Liver (tissue), 9 donors: ENCODE data around the gene GNG13. TPM values are rescaled to one million over a fixed set of nuclear protein-coding genes. Genes with fewer than 3 reads are reported as not detected.

Experiments
- DNase-seq: peaks from one replicate; pipeline ENCODE4 v3.0.0-alpha.2; 2017; ENCODE audit warnings: low spot score
- H3K27ac ChIP-seq, 2 donors: one replicate each; pipeline ENCODE4 v1.7.0; 2013; ENCODE audit warnings: inconsistent platforms in 2 of 2, low read length in 2 of 2, control low read depth in 1 of 2, low read depth in 1 of 2, mild to moderate bottlenecking in 1 of 2
- H3K27me3 ChIP-seq, 4 donors: one replicate each; pipeline versions ENCODE4 v1.6.1 to v1.7.0; 2013; ENCODE audit warnings: low read length in 3 of 4, inconsistent platforms in 1 of 4, mild to moderate bottlenecking in 1 of 4, moderate library complexity in 1 of 4; ENCODE audit not compliant: control insufficient read depth in 4 of 4, insufficient read depth in 4 of 4
- H3K36me3 ChIP-seq, 4 donors: one replicate each; pipeline versions ENCODE4 v1.6.1 to v1.7.0; 2013; ENCODE audit warnings: low read length in 3 of 4, mild to moderate bottlenecking in 3 of 4, low read depth in 1 of 4, moderate library complexity in 1 of 4; ENCODE audit not compliant: control insufficient read depth in 4 of 4, insufficient read depth in 3 of 4
- H3K4me1 ChIP-seq, 4 donors: one replicate each; pipeline versions ENCODE4 v1.6.1 to v1.7.0; 2013; ENCODE audit warnings: low read length in 3 of 4, mild to moderate bottlenecking in 3 of 4, moderate library complexity in 1 of 4; ENCODE audit not compliant: control insufficient read depth in 4 of 4, insufficient read depth in 4 of 4
- H3K4me3 ChIP-seq, 3 donors: one replicate each; pipeline versions ENCODE4 v1.6.1 to v1.7.0; 2013; ENCODE audit warnings: low read length in 3 of 3, control low read depth in 1 of 3, low read depth in 1 of 3, mild to moderate bottlenecking in 1 of 3
- H3K9ac ChIP-seq, 2 donors: one replicate each; pipeline ENCODE4 v1.7.0; 2013; ENCODE audit warnings: low read length in 2 of 2, mild to moderate bottlenecking in 2 of 2, moderate library complexity in 2 of 2, control low read depth in 1 of 2, low read depth in 1 of 2
- H3K9me3 ChIP-seq, 4 donors: one replicate each; pipeline versions ENCODE4 v1.6.1 to v1.7.0; 2013; ENCODE audit warnings: low read length in 3 of 4; ENCODE audit not compliant: control insufficient read depth in 4 of 4
- ATF3 ChIP-seq: IDR thresholded peaks from 2 replicates; pipeline ENCODE4 v1.6.1; 2016; ENCODE audit warnings: antibody characterized with exemption
- CTCF ChIP-seq: fragments of 150-350 bp; IDR thresholded peaks from 2 replicates; pipeline ENCODE4 v1.5.1; 2017; ENCODE audit warnings: improper control_type of control experiment, low read depth, low read length; ENCODE audit not compliant: missing input control
- EGR1 ChIP-seq, 2 donors: IDR thresholded peaks; 2 replicates each; pipeline ENCODE4 v1.6.1; 2016 to 2018; ENCODE audit warnings: antibody characterized with exemption in 2 of 2, low read depth in 2 of 2
- FOXA1 ChIP-seq: IDR thresholded peaks from 2 replicates; pipeline ENCODE4 v1.6.1; 2016; ENCODE audit warnings: antibody characterized with exemption
- FOXA2 ChIP-seq: IDR thresholded peaks from 2 replicates; pipeline ENCODE4 v1.6.1; 2016; ENCODE audit warnings: antibody characterized with exemption
- GABPA ChIP-seq, 2 donors: IDR thresholded peaks in 1 of 2; conservative IDR thresholded peaks in 1 of 2; 2 replicates each; pipeline ENCODE4 v1.6.1; 2016; ENCODE audit warnings: antibody characterized with exemption in 2 of 2, mild to moderate bottlenecking in 1 of 2, moderate library complexity in 1 of 2
- HNF4A ChIP-seq, 2 donors: conservative IDR thresholded peaks; 2 replicates each; pipeline ENCODE4 v1.6.1; 2016; ENCODE audit warnings: antibody characterized with exemption in 2 of 2, mild to moderate bottlenecking in 2 of 2
- HNF4G ChIP-seq: IDR thresholded peaks from 2 replicates; pipeline ENCODE4 v1.6.1; 2016; ENCODE audit warnings: antibody characterized with exemption
- JUND ChIP-seq, 2 donors: IDR thresholded peaks; 2 replicates each; pipeline ENCODE4 v1.6.1; 2016; ENCODE audit warnings: antibody characterized with exemption in 2 of 2
- MAX ChIP-seq: IDR thresholded peaks from 2 replicates; pipeline ENCODE4 v1.6.1; 2016; ENCODE audit warnings: antibody characterized with exemption
- NR2F2 ChIP-seq: IDR thresholded peaks from 2 replicates; pipeline ENCODE4 v1.6.1; 2016; ENCODE audit warnings: antibody characterized with exemption
- RAD21 ChIP-seq, 2 donors: IDR thresholded peaks; 2 replicates each; pipeline ENCODE4 v1.6.1; 2016; ENCODE audit warnings: antibody characterized with exemption in 2 of 2, mild to moderate bottlenecking in 2 of 2
- REST ChIP-seq: IDR thresholded peaks from 2 replicates; pipeline ENCODE4 v1.6.1; 2016; ENCODE audit warnings: antibody characterized with exemption, mild to moderate bottlenecking
- RXRA ChIP-seq, 2 donors: IDR thresholded peaks; 2 replicates each; pipeline ENCODE4 v1.6.1; 2017 to 2018; ENCODE audit warnings: antibody characterized with exemption in 2 of 2, mild to moderate bottlenecking in 1 of 2
- SP1 ChIP-seq: IDR thresholded peaks from 2 replicates; pipeline ENCODE4 v1.6.1; 2018; ENCODE audit warnings: antibody characterized with exemption, mild to moderate bottlenecking
- TAF1 ChIP-seq: conservative IDR thresholded peaks from 2 replicates; pipeline ENCODE4 v1.6.1; 2016; ENCODE audit warnings: antibody characterized with exemption, mild to moderate bottlenecking
- YY1 ChIP-seq: IDR thresholded peaks from 2 replicates; pipeline ENCODE4 v1.6.1; 2016; ENCODE audit warnings: antibody characterized with exemption, mild to moderate bottlenecking
- ZBTB33 ChIP-seq: IDR thresholded peaks from 2 replicates; pipeline ENCODE4 v1.6.1; 2016; ENCODE audit warnings: antibody characterized with exemption
- WGBS: extraction: QIAGEN DNeasy Blood & Tissue Kit; methylation state at CpG from one replicate; pipeline ENCODE4 v1.1.7; 2013; 5-methylcytosine and 5-hydroxymethylcytosine counted together
- polyA plus RNA-seq, 2 donors: library from polyadenylated mRNA; stranded (reverse) in 1 of 2; unstranded in 1 of 2; fragments of 200-250 nt in 1 of 2; fragments of >200 nt in 1 of 2; fragmentation: Nextera tagmentation in 1 of 2; extraction: Ambion mirVana in 1 of 2; gene quantifications; one replicate each; pipeline versions ENCODE4 v1.2.1 to v1.2.3, GENCODE V29; 2013 to 2015
- total RNA-seq, 2 donors: library from RNA; depleted of rRNA; stranded (reverse); fragments of >200 nt; gene quantifications; one replicate each; pipeline ENCODE4 v1.2.3, GENCODE V29; 2014
- donor health status: healthy.
- donor health status: healthy.
- donor health status: healthy.
- donor health status: healthy.
- donor health status: healthy.

GNG13 gene
- total and polyA plus RNA-seq, 4 donors: not detected

GRCh38 chr16:835373-835772 lies 34.8 kb upstream of the GNG13 start:
- Histone ChIP-seq H3K9ac (no peak overlapping the region), H3K36me3 (no peaks in the 10 kb centered on the region), H3K4me3 (no peak overlapping the region), H3K9me3 (peaks cover 0 to 13% (median 10%) of the 10 kb centered on the region in 4 donors), H3K27ac (no peak overlapping the region), H3K4me1 (no peaks in the 10 kb centered on the region), H3K27me3 (no peaks in the 10 kb centered on the region)
- TF ChIP-seq TAF1 (no peak), HNF4A (conservative IDR thresholded peaks at IDR 0.05) (no peak), YY1 (no peak), ATF3 (no peak), SP1 (no peak), EGR1 (IDR thresholded peaks at IDR 0.05; ENCODE audit: low read depth in 2 of 2) (no peak), FOXA2 (no peak), GABPA (IDR thresholded peaks at IDR 0.05 in 1 of 2, conservative IDR thresholded peaks at IDR 0.05 in 1 of 2) (no peak), NR2F2 (no peak), FOXA1 (no peak), RAD21 (IDR thresholded peaks at IDR 0.05) (no peak), MAX (no peak), ZBTB33 (no peak), CTCF (no peak), HNF4G (no peak), JUND (IDR thresholded peaks at IDR 0.05) (no peak), REST (no peak), RXRA (IDR thresholded peaks at IDR 0.05) (no peak)
- no peak for DNase-seq
- 88% methylated on average over 10 of the region's 10 CpGs for WGBS
